ENCODE results near the gene CD70.
"Not testable (repeated sequence)": the region's sequence is repeated elsewhere in the genome, so short reads cannot be mapped to it uniquely, and the experiment has no call there.

DNA sequence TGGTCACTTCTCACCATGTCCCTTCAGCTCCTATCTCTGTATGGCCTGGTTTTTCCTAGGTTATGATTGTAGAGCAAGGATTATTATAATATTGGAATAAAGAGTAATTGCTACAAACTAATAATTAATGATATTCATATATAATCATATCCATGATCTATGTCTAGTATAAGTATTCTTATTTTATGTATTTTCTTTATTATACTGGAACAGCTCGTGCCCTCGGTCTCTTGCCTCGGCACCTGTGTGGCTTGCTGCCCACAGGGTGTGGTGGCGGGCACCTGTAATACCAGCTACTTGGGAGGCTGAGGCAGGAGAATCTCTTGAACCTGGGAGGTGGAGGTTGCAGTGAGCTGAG is 42.5 kb upstream of the CD70 start:
- TF ChIP-seq EZH2 (IDR thresholded peaks at IDR 0.05; ENCODE audit: low read length), result not testable (repeated sequence)
- TF ChIP-seq, protein P1, sequence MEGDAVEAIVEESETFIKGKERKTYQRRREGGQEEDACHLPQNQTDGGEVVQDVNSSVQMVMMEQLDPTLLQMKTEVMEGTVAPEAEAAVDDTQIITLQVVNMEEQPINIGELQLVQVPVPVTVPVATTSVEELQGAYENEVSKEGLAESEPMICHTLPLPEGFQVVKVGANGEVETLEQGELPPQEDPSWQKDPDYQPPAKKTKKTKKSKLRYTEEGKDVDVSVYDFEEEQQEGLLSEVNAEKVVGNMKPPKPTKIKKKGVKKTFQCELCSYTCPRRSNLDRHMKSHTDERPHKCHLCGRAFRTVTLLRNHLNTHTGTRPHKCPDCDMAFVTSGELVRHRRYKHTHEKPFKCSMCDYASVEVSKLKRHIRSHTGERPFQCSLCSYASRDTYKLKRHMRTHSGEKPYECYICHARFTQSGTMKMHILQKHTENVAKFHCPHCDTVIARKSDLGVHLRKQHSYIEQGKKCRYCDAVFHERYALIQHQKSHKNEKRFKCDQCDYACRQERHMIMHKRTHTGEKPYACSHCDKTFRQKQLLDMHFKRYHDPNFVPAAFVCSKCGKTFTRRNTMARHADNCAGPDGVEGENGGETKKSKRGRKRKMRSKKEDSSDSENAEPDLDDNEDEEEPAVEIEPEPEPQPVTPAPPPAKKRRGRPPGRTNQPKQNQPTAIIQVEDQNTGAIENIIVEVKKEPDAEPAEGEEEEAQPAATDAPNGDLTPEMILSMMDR (optimal IDR thresholded peaks at IDR 0.05 in 1 of 3, IDR thresholded peaks at IDR 0.05 in 1 of 3, conservative IDR thresholded peaks at IDR 0.05 in 1 of 3; ENCODE audit: extremely low read depth in 1 of 3, insufficient read depth in 2 of 3, low read length in 3 of 3), result peak in 1 of 3 experiments; percentile 1

Measured in keratinocyte (primary cell).